ENCODE measurements around the gene DOK5.

Gene DOK5

DNA sequence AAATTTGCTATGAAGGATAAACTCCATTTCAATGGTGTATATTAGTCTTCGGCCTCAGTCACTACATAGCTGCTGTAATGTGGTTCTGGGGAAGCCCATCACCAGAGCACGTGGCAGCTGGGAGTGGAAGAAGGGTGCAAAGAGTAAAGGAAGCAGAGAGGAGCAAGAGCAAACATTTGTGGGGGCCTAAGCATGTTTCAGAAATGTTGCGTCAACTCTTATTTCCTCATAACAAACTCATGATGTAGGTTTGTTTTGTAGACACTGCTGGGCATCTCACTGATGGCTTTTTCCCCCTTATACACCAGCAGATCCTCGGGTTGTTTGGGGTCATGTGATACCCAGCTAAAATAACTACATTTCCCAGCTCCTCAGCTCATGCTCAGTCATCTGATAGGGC, 37.3 kb downstream of the DOK5 start:
- no peak for DNase-seq

DNA sequence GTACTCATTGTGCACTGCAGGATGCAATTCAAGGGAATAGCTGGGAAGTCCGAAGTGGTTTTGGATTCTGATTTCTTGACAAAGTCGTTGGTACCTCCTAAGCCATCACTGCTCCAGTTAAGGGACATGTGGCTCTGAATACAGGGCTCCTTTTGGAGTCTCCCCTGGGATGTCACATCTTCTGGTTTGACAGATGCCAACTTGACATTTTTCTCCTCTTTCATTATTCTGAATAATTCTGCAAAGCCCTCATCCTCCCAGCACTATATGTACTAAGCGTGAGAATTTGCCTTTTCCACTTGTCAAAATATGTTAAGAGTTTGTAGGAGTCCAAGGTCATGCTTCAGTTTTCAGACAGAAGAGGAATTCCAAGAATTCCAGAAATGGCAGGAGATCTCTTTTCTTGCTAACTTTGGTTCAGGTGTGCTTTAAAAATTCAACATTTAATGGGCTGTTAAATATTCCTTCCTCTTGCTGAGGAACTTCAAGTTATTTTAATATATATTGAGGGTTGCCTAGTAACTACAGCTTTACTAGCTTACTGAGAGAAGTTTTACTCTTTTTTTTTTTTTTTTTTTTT, 38.7 kb downstream of the DOK5 start:
- DNase-seq: no peak

DNA sequence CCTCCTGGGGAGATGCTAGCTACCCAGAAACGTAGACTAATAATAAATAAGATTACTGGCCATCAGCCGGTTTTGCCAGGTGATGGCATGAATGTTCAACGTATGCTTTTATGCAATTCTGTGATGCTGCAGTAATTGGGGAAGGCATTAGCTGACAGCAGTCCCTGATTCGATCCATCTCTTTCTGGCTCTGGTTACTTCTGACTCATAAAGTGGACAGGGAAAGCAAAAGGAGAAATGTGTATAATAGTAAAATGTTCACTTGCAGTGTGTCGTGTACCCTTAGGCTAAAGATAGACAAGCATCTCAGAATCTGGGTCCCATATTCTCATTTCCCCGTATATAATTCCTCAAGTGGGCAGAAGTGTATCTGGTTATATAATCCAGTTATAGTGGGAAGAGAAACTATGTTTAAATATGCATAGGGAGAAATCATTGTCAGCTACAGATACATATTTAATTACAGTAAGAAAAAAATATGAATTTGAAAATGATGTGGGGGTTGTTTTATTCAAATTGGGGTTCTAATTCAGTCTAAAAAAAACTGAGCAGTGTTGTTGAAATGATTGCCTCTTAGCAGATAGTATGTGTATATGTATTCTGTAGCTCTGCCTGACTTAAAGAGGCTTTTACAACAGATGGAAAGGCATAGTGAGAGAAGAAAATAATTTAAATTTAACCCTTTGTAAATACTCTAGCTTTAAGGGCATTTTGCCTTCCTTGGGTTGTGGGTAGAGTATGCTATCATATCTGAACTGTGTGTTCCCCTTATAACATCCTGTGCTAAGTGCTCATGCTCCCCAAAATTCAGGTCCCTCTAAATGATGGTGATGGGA, 40.6 kb downstream of the DOK5 start:
- no peak for DNase-seq

DNA sequence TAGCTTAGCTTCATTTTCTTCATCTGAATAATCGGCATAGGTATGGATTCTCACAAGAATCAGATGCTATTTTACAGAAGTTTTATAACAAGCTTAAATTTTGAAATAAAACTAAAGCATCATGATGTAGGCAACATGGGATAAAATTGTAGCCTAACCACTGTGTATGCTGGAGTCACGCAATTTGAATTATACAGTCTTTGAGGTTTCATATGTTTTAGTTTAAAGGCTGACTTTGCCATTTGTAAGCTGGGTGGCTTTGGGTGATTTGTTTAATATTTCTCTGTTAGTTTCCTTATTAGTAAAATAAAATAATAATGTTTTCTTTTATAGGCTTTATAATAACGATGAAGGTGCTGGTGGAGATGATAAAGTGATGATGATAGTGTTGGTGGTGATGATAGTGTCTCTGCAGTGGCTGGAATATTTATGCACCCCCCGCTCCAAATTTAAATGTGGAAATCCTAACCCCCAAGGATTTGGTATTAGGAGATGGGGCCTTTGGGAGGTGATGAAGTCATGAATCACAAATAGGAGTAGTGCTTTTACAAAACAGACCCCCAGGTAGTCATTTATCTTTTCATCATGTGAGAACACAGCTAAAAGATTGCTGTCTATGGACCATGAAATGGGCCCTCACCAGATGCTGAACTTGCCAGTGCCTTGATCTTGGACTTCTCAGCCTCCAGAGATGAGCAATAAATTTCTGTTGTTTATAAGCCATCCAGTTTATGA, 42.0 kb downstream of the DOK5 start:
- no peak for DNase-seq

DNA sequence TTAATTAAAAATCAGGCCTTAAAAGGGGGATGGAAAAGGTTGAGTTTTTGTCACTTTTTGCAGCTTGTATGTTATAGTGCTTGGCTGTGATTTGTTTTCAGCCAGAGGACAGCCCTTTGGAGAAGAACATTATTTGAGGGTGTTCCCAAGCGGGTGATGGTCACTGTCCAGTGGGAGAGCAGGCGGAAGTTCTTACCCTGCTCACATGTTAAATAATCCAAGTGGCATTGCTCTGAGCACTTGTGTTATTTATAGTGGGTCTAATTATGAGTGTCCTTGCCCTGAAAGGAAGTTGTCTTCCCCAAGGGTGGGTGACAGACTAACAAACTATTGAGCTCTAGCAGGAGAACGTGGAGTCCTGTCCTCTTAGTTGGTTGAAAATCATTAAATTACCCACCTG, 49.5 kb downstream of the DOK5 start:
- no peak for DNase-seq

DNA sequence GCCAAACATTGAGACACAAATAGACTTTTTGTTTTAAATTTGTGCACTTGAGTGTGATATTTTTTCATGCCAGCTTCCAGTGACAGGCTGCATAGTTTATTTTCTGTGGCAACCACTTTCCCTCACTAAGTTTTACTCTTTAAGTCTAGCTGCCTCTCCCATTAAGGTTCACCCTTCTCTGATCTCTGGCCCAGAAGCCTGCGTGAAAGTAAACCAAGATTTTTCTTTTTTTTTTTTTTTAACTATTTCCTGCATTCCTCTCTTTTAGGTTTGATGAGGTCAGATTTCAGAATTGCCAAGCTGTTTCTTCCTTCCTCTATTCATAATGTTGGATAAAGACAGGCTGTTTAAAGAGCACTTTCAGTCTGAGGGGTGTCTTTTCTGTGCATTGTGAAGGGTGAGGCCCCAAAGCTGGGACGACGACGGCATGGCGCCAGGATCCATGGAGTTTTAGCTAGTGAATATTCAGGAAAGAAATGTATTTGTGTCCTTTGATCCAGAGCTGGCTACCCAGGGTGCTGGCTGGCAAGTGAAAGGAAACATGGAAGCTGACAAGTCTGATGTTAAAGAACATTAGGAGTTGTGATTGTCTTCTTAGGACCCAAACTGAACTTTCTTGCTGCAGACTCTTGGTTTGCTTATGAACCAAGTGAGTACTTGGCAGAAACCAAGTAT, 50.7 kb downstream of the DOK5 start:
- peak in 15 of 58 donors; percentile 1 to 52 (median 5) for DNase-seq

DNA sequence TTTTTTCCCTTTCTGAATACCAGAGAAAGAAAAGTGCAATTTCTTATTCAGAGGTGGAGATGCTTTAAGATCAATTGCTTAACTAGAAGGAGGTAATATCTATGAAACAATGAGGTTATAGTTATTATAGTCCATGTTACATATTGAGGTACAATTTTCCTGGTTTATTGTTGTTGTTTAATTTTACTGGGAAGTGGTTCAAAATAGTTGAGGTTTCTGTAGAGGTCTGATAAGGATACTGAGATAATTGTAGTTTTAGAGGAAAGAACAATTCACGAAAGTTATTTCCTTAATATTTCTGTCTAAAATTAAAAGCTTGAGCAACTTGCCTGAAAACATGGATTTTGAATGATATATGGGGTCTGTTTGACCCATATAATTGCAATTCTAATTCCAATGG, 51.4 kb downstream of the DOK5 start:
- no peak for DNase-seq

DNA sequence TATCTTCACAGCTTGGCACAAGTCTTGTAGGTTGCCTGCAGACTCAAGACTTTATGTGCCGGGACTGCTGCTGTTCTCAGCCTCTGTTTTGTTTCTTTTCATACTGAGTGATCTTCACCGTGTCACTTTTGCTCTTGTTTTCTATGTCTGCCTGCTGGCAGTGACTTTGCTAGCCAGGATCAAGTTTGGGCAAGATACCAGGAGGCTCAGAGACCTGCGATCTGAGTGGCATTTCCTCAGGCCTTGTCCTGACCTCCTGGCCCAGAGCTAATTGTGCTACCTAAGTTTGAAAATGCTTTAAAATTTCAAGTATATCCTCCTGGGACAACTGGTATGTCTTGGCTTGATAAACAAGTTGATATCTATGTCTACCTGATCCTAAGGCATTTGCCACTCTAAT, 57.2 kb downstream of the DOK5 start:
- DNase-seq: no peak

DNA sequence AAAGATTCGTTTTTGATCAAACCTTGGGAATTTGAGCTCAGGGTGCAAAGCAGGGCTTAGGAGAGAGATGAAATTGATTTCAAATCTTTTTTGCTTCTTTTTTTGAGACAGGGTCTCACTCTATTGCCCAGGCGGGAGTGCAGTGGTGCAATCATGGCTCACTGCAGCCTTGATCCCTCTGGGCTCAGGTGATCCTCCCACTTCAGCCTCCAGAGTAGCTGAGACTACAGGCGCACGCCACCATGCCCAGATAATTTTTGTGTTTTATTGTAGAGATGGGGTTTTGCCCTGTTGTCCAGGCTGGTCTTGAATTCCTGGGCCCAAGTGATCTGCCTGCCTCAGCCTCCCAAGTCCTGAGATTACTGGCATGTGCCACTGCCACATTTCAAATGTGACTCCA, 58.7 kb downstream of the DOK5 start:
- DNase-seq: peak in 1 of 58 donors; percentile 1

DNA sequence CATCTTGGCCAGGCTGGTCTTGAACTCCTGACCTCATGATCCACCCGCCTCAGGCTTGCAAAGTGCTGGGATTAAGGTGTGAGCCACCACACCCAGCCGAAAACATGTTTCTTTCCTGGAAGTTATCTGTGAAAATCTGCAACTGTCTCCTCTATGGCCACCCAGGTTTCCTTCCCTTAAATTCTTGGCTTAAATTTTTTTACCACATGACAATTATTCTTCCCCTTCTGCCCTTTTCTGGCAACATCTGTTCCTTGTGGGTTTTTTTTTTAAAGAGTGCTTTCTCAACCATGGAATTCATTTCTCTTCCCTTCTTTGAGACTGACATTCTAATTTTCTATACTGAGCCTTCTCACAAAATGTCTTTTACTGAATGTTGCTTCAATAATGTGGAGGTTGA, 59.6 kb downstream of the DOK5 start:
- DNase-seq: no peak

DNA sequence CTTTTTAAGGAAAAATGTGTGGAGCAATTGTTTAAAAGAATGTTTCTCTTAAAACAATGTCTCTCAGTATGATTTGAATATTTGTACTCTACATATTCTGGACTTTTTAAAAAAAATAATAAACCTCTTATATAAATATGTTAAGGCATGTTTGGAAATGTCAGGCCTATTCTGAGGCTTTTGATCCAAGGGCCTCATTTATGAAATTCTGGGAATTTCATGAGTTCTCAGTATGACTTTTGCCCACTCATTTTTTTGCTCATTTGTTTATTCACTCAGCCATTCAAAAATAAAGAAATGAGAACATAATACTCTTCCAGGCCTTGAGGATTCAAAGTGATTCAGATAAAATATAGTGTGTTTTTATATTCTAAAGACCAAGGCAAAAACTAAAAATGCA, 60.4 kb downstream of the DOK5 start:
- DNase-seq: no peak

DNA sequence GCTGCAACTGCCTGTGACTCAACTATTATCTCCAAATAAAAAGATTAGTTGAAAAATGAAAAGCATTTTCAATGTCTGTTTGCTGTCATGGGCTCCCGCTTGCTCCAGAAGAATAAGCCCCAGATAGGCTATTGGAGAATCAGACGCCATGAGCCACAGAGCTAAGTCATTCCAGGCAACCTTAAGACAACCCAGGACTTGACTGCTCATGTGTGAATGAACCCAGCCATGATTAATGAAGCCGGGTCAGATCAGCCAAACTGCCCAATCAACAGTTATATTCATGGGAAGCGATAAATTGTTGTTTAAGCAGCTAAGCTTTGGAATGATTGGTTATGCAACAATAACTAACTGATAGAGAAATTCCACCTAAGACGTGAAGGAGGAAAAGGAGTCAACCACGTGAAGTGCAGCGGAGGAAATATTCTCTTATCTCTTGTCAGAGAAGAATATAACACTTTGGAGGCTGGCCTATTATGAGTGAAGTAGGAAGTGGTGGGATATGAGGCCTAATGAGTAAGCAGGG, 64.2 kb downstream of the DOK5 start:
- no peak for DNase-seq

DNA sequence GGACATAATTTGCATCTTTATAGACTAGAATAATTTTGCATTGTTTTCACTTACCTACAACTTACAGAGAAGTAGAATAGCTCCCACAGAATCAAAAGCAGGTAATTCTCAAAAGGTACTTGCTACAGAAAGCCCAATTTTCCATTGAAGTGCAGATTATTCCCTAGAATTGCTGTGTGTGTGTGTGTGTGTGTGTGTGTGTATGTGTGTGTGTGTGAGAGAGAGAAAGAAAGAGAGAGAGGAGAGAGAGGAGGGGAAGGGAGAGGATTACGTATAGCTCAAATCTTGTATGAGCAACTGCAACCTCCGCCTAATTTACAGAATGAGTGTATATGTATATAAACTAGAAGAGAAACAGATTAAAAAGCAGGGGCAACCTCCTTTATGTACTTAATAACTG, 68.0 kb downstream of the DOK5 start:
- no peak for DNase-seq

DNA sequence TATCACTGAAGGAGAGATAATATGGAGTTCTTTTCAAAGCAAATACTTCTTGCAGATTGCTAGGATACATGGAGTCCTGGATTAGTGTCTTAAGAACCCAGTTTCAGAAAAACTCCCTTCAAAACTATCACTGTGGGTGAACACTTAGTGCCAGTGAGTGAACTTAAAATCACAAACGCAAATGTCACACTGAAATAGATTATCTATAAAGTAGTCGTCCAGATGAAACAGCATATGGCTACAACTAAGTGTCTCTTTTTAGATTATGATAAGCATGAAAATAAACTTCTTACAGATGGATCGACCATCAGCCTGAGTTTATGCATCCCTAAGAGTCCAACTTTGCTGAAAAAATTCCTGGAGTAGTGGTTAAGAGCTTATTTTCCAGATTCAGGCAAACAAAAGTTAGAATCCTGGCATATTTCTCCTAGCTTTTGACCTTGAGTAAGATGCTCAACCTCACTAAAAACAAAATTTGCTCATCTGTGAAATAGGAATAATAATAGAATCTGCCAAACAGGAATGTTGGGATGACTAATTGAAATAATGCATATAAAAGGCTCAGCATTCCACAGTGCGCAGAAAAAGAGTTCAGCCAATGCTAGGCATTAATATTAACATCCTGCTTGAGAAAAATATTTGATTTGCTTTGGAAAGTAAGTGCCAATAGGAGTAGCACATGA, 70.4 kb downstream of the DOK5 start:
- no peak for DNase-seq

DNA sequence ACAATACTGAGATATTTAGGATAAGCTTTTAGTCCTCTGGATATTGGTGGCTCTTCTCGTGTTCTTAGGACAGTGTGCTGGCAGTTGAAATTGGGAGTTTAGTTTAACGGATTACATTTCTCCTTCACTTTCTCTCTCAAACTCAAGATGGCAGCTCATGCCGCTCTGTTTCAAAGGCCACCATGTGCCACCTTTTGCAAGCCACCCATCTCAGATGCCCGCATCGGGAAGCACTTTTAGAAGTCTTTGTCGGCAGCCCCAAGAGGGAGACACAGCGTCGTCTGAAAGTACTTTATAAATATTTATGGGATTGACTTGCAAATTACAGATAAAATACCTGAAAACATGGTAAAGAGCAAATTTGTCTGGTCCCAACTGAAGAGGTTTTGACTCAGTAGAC, 73.5 kb downstream of the DOK5 start:
- no peak for DNase-seq

DNA sequence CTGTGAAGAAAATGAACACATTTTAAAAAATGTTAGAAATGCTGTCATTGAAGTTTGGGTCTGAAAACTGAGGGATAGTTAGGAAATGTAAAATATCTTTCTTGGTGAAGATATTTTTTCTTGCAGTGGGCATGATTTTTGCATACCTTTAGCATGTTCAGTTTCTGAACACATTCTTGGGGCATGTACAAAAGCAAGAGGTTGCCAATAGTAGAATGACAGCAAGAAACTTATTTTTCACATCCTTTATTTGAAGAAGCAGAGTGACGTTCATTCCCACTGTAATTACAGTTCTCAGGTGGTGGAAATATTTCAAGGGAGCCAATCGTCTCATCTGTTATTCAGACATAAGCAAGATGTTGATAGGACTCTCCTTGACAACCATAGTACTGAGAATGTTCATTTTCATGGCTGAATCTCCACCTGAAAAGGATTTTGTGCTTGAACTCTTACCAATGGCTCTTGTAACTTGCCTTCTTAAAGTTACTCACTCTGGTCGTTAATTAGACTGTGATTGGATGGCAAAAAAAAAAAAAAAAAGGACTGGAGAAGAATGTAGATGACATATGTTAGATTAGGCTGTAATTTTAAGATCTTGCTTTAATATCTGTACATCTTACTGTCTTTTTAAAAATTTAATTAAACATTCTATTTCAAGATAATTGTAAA, 74.4 kb downstream of the DOK5 start:
- DNase-seq: no peak

DNA sequence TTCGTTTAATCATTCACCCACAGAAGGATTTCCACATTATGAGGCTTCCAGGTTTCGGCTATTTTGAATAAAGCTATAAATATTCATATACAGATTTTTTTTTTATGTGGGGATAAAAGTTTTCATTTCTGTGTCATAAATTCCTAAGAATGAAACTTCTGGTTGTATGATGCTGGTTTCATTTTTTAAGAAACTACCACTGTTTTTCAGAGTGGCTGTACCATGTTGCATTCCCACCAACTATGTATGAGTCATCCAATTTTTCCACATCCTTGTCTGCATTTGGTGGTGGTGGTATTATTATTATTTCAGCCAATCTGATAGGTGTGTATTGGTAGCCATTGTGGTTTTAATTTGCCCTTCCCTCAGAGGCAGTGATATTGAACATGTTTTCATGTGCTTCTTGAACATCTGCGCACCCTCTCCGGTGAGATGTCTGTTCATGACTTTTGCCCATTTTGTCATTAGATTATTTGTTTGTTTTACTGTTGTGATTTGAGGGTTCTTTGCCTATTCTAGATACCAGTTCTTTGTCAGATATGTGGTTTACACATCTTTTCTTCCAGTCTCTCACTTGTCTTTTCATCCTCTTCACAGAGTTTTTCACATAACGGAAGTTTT, 75.5 kb downstream of the DOK5 start:
- no peak for DNase-seq

DNA sequence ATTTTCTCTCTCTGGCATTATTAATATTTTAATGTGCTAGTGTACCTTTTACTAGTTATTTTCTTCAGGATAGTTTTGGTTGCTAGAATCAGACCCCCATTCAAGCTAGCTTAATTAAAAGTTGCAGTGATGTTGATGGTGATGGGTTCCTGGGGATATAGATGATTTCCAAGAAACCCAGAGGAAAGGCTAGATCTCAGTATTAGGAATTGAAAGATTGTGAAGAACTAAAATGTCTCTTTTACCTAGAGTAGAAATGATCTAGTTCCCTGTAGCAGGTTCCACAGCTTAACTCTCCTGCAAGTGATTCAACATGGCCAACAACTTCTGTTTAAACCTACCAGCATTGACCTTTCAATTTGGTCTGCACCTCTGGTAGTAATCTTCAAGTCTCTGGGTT, 78.6 kb downstream of the DOK5 start:
- DNase-seq: no peak

DNA sequence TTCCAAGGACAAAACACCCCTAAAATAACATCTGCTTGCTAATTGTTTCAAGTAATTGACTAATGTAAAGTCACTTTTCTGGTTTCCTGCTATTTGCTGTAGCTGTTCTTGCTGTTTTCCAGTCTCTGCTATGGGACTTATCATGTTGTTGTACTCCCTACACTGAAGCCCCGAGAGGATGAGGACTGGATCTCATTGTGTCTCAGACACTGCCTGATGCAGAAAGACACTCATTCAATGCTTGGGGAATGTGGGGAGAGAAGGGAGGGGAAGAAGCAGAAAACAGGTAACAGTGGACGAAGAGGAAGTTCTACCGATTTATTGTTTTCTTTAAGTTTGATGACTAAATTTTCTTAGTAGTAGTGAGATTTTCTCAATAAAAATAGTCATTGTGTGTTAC, 79.8 kb downstream of the DOK5 start:
- DNase-seq: no peak

DNA sequence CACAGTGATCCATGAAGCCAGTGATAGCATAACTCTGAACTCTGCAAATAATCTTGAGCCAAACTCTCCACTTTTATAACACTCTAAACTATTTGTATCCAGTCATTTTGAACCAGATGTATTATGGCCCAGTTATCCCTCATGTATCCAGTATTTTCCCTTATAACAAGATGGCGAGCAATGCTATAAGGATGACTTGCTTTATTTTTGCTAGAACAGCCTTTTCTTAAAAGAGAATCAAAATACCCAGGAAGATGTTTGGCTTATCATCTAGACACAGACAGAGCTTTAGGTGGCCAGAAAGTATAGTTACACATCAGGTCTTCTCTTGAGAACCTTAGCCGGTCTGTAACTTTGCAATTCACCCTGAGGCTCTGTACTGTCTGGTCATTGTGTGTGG, 81.0 kb downstream of the DOK5 start:
- no peak for DNase-seq
